ENCODE data around the gene TBC1D21. TPM values are rescaled to one million over a fixed set of nuclear protein-coding genes. Genes with fewer than 3 reads are reported as not detected.

TBC1D21 gene
- total and polyA plus RNA-seq, 9 of the 15 experiments (the other 6 are each of a cell fraction or from before 2014, with no cell fraction given), result not detected

- TF ChIP-seq AFF4 (CRISPR knock-in tag; IDR thresholded peaks at IDR 0.05) (no peak), ZNF75A (CRISPR knock-in tag; IDR thresholded peaks at IDR 0.05) (no peak), ZNF133 (CRISPR knock-in tag; IDR thresholded peaks at IDR 0.05) (no peak), POLR3G (IDR thresholded peaks at IDR 0.05; ENCODE audit: extremely low read depth, insufficient read length, insufficient replicate concordance) (no peak), SMARCC2 (IDR thresholded peaks at IDR 0.05; ENCODE audit: low read depth) (no peak), HNRNPH1 (optimal IDR thresholded peaks at IDR 0.05; ENCODE audit: low read depth, low read length) (no peak), TCF15 (CRISPR knock-in tag; IDR thresholded peaks at IDR 0.05) (no peak), ZNF655 (CRISPR knock-in tag; IDR thresholded peaks at IDR 0.05) (no peak), SIN3A (IDR thresholded peaks at IDR 0.05; ENCODE audit: borderline replicate concordance in 2 of 2, control insufficient read depth in 1 of 2, low read depth in 2 of 2, low read length in 2 of 2) (no peak), MXD1 (CRISPR knock-in tag; IDR thresholded peaks at IDR 0.05; ENCODE audit: borderline replicate concordance, poor library complexity, severe bottlenecking) (no peak), TEAD1 (CRISPR knock-in tag; IDR thresholded peaks at IDR 0.05) (no peak), TRIM28 (IDR thresholded peaks at IDR 0.05) (no peak), HMG20A (CRISPR knock-in tag; conservative IDR thresholded peaks at IDR 0.05) (no peak), GABPB2 (CRISPR knock-in tag; conservative IDR thresholded peaks at IDR 0.05) (no peak), TEAD4 (IDR thresholded peaks at IDR 0.05; ENCODE audit: low read length) (no peak), TEAD4 (CRISPR knock-in tag; IDR thresholded peaks at IDR 0.05; ENCODE audit: borderline replicate concordance) (no peak), SMC3 (conservative IDR thresholded peaks at IDR 0.05; ENCODE audit: insufficient read depth, low read depth, low read length) (peak; percentile 32; the same call in 1 of the 2 replicates), ZNF778 (CRISPR knock-in tag; IDR thresholded peaks at IDR 0.05) (no peak), MEF2D (tag; conservative IDR thresholded peaks at IDR 0.05; ENCODE audit: low read depth) (no peak)
- TF ChIP-seq, protein P1, sequence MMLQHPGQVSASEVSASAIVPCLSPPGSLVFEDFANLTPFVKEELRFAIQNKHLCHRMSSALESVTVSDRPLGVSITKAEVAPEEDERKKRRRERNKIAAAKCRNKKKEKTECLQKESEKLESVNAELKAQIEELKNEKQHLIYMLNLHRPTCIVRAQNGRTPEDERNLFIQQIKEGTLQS (IDR thresholded peaks at IDR 0.05), result no peak
- TF ChIP-seq, protein P1 (CRISPR knock-in tag; conservative IDR thresholded peaks at IDR 0.05), result no peak
Observed at GRCh38 chr15:73897441-73898261, 24.3 kb downstream of the TBC1D21 start (continued).

All from K562 (cell line).